ENCODE data around the gene ATG7.

Gene ATG7

DNA sequence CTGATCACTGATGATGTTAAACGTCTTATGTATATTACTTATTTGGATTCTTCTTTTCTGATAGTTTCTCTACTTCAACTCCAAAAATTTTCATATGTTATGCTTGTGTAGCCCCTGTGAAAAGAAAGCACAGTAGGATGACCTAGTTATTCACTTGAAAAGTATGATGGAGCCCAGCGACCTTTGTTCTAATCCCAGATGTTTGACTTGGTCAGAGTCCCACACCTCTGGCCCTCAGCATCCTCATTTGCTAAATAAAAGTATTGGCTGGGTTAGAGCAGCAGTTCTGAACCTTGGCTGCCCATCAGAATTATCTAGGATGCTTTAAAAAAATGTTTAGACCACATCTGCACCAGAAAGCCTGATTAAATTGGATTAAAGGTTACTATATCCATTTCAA, 173.7 kb downstream of the ATG7 start:
- no peak for DNase-seq (ENCODE audit: low spot score)
- TF ChIP-seq CTCF (IDR thresholded peaks at IDR 0.05; ENCODE audit: extremely low read depth, missing control alignments): no peak

DNA sequence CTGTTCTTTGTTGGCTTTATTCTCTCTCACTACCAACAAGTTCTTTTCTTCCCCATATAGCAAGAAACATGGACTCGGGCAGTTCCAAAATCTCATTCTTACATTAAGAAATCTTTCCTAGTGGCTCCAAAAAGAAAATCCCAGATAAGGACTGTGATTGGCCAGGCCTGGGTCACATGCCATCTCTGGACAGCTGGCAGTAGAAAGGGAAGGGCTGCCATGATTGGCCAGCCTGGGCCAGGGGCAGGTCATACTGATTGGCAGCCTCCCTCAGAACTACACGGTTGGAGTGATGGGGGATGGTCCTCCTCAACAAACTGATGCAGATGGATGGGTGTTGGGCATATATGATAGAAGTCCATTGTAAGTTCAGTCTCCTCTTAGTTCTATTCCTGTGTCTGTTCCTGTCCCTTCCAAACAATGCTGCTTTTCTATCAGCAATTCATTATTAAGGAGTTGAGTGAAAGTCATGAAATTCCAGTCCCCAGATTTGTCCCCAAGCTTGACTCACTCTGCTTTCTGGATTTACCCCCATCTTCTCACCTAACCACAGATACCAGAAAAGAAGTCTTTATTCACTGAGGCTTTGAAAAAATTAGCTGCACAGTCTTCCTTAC, 175.5 kb downstream of the ATG7 start:
- DNase-seq (ENCODE audit: low spot score): no peak
- TF ChIP-seq CTCF (IDR thresholded peaks at IDR 0.05; ENCODE audit: extremely low read depth, missing control alignments): no peak

DNA sequence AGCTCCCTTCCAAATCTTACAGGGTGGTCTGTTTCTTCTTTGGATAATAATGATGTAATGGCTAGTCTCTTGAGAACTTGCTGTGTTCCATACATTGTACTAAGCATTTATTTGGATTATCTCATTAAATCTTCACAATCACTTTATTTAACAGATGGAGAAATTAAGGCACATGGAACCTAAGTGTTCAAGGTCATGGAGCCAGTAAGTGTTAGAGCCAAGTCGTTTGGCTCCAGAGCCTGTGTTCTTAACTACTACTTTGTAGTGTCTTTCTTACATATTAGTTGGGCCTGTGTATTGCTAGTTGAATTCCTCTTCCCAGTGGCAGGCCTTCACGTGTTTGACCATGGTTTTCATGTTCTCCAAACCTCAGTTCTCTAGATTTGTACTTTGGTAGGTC, 177.8 kb downstream of the ATG7 start:
- TF ChIP-seq CTCF (IDR thresholded peaks at IDR 0.05; ENCODE audit: extremely low read depth, missing control alignments): no peak
- DNase-seq (ENCODE audit: low spot score): no peak

GRCh38 chr3:11452312-11452711, 180.1 kb downstream of the ATG7 start:
- DNase-seq (ENCODE audit: low spot score): no peak
- no peak for TF ChIP-seq CTCF (IDR thresholded peaks at IDR 0.05; ENCODE audit: extremely low read depth, missing control alignments)

- no peak for DNase-seq (ENCODE audit: low spot score)
- TF ChIP-seq CTCF (IDR thresholded peaks at IDR 0.05; ENCODE audit: extremely low read depth, missing control alignments): no peak
Measured at GRCh38 chr3:11452885-11453847, 181.0 kb downstream of the ATG7 start.

DNA sequence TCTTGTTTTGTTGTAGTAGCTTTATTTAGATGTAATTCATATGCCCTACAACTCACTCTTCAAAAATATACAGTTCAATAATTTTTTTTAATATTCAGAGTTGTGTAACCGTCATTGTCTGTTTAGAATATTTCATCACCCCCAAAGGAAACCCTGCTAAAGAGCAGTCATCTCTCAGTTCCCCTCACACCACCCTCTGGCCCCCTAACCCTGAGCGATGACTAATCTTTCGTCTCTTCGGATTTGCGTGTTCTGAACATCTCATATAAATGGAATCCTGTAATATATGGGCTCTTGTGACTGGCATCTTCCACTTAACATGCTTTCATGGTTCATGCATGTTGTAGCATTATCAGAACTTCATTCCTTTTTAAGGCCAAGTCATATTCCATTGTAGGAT, 183.8 kb downstream of the ATG7 start:
- TF ChIP-seq CTCF (IDR thresholded peaks at IDR 0.05; ENCODE audit: extremely low read depth, missing control alignments): no peak
- no peak for DNase-seq (ENCODE audit: low spot score)

GRCh38 chr3:11457135-11457534, 184.9 kb downstream of the ATG7 start:
- TF ChIP-seq CTCF (IDR thresholded peaks at IDR 0.05; ENCODE audit: extremely low read depth, missing control alignments): no peak
- no peak for DNase-seq (ENCODE audit: low spot score)
